CD4-positive, alpha-beta T cell treated with Interleukin-6 at 100 ng/mL for 8 hours (primary cell): ENCODE measurements around the gene SERTAD1.

Experiments
- DNase-seq: peaks from one replicate; pipeline ENCODE4 v3.0.0-alpha.2; 2020; ENCODE audit warnings: mixed read lengths, low spot score

Gene SERTAD1

GRCh38 chr19:40376286-40376862 is 49.4 kb downstream of the SERTAD1 start:
- DNase-seq: no peak

DNA sequence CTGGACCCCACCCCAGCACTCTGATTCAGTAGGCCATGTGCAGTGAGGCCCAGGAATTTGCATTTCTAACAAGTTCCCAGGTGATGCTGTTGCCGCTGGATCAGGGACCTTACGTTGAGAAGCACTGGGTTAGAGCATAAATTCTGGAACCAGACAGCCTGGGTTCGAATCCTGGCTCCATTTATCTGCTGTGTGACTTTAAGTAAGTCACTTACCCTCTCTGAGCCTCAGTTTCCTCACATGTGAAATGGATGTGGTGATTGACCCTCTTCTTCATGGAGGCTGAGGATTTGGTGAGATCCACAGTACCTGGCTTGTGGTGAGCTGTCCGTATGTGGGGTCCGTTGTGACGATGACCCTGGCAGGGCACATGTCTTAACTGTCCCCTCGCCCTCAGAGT is 51.7 kb downstream of the SERTAD1 start:
- DNase-seq: no peak

DNA sequence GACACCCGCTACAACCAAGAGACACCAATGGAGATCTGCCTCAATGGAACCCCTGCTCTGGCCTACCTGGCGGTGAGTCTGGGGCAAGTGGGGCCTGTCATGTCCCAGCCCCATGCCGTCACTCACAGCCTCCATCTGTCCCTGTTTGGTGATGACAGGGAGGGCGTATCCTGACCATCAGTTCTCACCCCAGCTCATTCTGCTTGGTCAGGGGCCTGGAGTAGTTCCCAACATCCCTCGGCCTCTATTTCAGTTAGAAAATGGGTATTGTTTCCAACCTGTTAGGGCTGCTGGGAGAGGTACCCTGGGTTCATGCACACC is 54.0 kb downstream of the SERTAD1 start:
- DNase-seq: no peak
